Fibroblast of the aortic adventitia (primary cell): ENCODE measurements around the gene DOCK2. TPM values are rescaled to one million over a fixed set of nuclear protein-coding genes. Genes with fewer than 3 reads are reported as not detected.

ENCODE experiments used
- DNase-seq: peaks from one replicate; pipeline ENCODE4 v3.0.0-alpha.2; 2010; ENCODE audit warnings: low read depth
- H3K4me3 ChIP-seq: 2 replicates; pipeline ENCODE4 v1.5.1; 2011; ENCODE audit warnings: low read depth, mild to moderate bottlenecking, control low read depth, low read length, moderate library complexity
- CTCF ChIP-seq: IDR thresholded peaks from 2 replicates; pipeline ENCODE4 v1.5.1; 2011; ENCODE audit warnings: mild to moderate bottlenecking, low read length, control low read depth, inconsistent platforms; ENCODE audit not compliant: insufficient read depth
- total RNA-seq: library from RNA; depleted of rRNA; stranded (reverse); fragments of >200 nt; gene quantifications from 2 replicates; pipeline ENCODE4 v1.2.3, GENCODE V29; 2012; ENCODE audit warnings: low replicate concordance

DOCK2 gene
- total RNA-seq, 1 donor, result 4.6 TPM

- no peak overlapping the region for H3K4me3 ChIP-seq
- TF ChIP-seq CTCF, result no peak
- DNase-seq, result peak; percentile 86
Observed at GRCh38 chr5:169856571-169856970, 219.5 kb downstream of the DOCK2 start.

- no peak for DNase-seq
- TF ChIP-seq CTCF, result no peak
- H3K4me3 ChIP-seq, result no peak overlapping the region
Observed at GRCh38 chr5:169860585-169860984, 223.5 kb downstream of the DOCK2 start.

- no peak for DNase-seq
- H3K4me3 ChIP-seq, result no peak overlapping the region
- no peak for TF ChIP-seq CTCF
Observed at GRCh38 chr5:169861433-169861832, 224.4 kb downstream of the DOCK2 start.

GRCh38 chr5:169861934-169862333 is 224.9 kb downstream of the DOCK2 start:
- no peak overlapping the region for H3K4me3 ChIP-seq
- no peak for TF ChIP-seq CTCF
- peak; percentile 95 for DNase-seq

- DNase-seq, result peak; percentile 53
- no peak overlapping the region for H3K4me3 ChIP-seq
- no peak for TF ChIP-seq CTCF
Observed at GRCh38 chr5:169862391-169862811, 225.3 kb downstream of the DOCK2 start.

GRCh38 chr5:169864483-169864882 is 227.4 kb downstream of the DOCK2 start:
- no peak overlapping the region for H3K4me3 ChIP-seq
- DNase-seq, result no peak
- no peak for TF ChIP-seq CTCF

GRCh38 chr5:169867347-169867746 is 230.3 kb downstream of the DOCK2 start:
- no peak for TF ChIP-seq CTCF
- no peak overlapping the region for H3K4me3 ChIP-seq
- DNase-seq, result no peak
